Tongue (tissue), 3 donors: ENCODE results near the gene LHX1. TPM values are rescaled to one million over a fixed set of nuclear protein-coding genes. Genes with fewer than 3 reads are reported as not detected.

Experiments used
- DNase-seq: peaks from one replicate; pipeline ENCODE4 v3.0.0-alpha.2; 2015
- small RNA-seq: library from RNA; depleted of rRNA; stranded (forward); fragments of <200 nt; gene quantifications from one replicate; pipeline ENCODE3, GENCODE V24; 2014; ENCODE audit warnings: low replicate concordance
- total RNA-seq: library from RNA; depleted of rRNA; stranded (reverse); fragments of >200 nt; gene quantifications from one replicate; pipeline ENCODE4 v1.2.3, GENCODE V29; 2014

The LHX1 gene
- total RNA-seq, 1 donor from 2014 or later, result not detected

GRCh38 chr17:36972186-36972700, 35.0 kb downstream of the LHX1 start:
- no peak for DNase-seq

DNA sequence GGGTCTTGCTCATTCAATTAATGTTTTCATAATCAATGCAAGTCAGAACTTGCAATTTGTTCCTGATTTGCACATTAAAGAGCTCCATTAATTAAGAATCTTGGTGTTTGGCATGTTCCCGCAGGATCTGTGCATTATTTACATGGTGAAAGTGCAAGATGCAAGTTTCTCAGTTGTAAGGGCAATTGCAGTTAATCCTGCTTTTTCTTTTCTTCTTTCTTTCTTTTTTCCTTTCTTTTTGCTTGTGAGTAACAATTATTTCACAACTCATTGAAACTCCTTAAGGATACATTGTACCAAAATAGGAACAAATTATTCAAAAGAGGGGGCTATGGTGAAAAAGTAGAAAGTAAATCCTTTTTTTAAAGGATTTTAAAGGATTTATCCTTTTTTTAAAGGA, 35.6 kb downstream of the LHX1 start:
- DNase-seq, result no peak

- DNase-seq, result no peak
Observed at GRCh38 chr17:36975922-36976515, 38.7 kb downstream of the LHX1 start.

GRCh38 chr17:36977066-36977465, 39.8 kb downstream of the LHX1 start:
- DNase-seq, result no peak

DNA sequence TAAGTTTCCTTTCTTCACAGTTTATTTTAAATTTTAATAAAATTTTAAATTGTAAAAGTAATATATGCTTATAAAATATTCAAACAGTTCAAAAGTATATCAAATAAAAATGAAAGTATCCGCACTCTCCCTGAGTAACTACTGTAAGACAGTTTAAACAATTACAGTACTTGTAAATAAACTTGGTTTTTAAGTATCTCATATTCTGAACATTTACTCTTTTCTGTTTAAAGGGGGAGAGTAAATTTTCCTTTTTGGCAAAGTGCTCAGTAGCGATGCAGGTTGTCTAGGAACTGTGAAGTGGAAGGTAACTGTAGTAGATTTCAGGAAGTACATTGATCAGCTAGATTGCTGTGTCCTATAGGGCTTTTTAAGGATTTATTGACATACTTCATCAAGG, 40.3 kb downstream of the LHX1 start:
- no peak for DNase-seq

GRCh38 chr17:36978810-36979564, 41.7 kb downstream of the LHX1 start:
- peak; percentile 6 for DNase-seq

DNA sequence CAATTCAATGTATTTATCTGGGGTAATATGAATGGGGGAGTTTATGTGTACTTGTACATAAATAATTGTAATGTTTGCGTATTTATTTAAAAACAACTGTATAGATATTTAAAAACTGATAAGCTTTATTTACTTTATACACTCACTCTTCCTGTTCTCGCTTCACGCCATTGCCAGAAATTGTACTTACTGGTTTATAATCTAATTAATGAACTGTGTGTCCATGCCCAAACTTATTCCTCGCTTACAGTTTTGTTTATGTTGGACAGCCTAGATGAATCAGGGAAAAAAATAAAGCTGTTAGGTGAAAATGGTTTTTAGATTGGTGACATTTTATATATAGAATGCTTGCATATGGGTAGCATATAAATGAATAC, 42.3 kb downstream of the LHX1 start:
- peak; percentile 1 for DNase-seq

DNA sequence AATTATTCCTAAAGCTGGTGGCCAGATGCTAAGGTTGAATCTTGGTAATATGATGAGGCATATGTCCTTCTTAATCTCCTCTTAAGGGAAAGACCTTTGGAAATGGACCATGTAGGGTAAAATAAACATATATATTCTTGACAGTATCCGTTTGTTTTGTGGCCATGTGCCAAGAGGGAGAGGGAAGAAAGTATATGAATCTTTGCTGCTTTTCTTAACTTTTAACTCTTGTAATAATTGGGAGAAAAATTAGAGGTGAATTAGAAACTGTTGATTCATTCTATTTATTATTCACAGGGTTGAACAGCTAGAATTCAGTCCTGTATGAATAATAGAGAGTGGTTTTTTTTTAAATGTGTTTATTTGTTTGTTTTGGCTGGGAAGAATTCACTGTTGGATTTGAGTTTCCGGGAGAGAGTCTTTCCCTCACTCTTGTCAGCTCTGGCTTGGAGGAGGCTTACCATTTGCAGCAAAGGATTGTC, 43.0 kb downstream of the LHX1 start:
- DNase-seq, result peak; percentile 20

DNA sequence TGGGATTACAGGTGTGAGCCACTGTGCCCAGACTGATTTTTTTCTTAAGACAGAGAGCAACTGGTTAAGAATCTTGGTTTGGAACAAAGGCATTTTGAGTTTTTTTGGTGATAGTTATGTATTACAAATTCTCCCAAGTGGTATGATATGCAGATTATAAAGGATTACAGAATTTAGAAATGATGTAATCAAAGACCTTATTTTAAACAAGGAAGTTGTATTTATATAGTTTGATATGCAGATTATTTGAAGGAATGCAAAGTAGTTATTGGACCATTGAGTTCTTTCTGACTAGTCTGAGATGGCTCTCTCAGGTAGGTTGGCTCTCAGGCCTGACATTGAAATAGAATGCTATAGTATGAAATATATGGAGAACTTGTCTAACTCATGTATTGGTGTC, 46.3 kb downstream of the LHX1 start:
- DNase-seq, result no peak

GRCh38 chr17:36989173-36989572, 51.9 kb downstream of the LHX1 start:
- no peak for DNase-seq

- DNase-seq, result no peak
Observed at GRCh38 chr17:36992701-36993100, 55.4 kb downstream of the LHX1 start.

GRCh38 chr17:36993227-36993626, 56.0 kb downstream of the LHX1 start:
- DNase-seq, result no peak

Small RNA genes within 50 kb of the gene (small RNA-seq; reads per million reads assigned to genes)
- not detected for gene AC243773.2

Other genes with a start within 250 kb of the LHX1 start
- gene AATF, start 11.5 kb downstream of the LHX1 start, total RNA-seq, result 15.6 TPM